Mesenchymal stem cell (in vitro differentiated cells and primary cell): ENCODE results near the gene NAALADL2.

ENCODE experiments used
- DNase-seq: peaks from one replicate; pipeline ENCODE4 v3.0.0-alpha.2; 2013
- H2AFZ ChIP-seq: one replicate; pipeline ENCODE4 v1.6.1; 2013; ENCODE audit warnings: low read depth, mild to moderate bottlenecking, control low read depth, inconsistent platforms, low read length, moderate library complexity
- H2AK5ac ChIP-seq: 2 replicates; pipeline ENCODE4 v1.6.1; 2013; ENCODE audit warnings: low read length, moderate library complexity, mild to moderate bottlenecking, inconsistent platforms; ENCODE audit not compliant: severe bottlenecking
- H2BK120ac ChIP-seq: one replicate; pipeline ENCODE4 v1.6.1; 2013; ENCODE audit warnings: low read depth, mild to moderate bottlenecking, inconsistent platforms, low read length, moderate library complexity
- H2BK12ac ChIP-seq, 2 experiments: one replicate each; pipeline ENCODE4 v1.6.1; 2013; ENCODE audit warnings: inconsistent platforms in 2 of 2, low read length in 2 of 2, mild to moderate bottlenecking in 2 of 2, moderate library complexity in 2 of 2, control low read depth in 1 of 2
- H2BK15ac ChIP-seq: one replicate; pipeline ENCODE4 v1.6.1; 2013; ENCODE audit warnings: mild to moderate bottlenecking, low read depth, inconsistent platforms; ENCODE audit not compliant: poor library complexity, severe bottlenecking
- H2BK5ac ChIP-seq: 2 replicates; pipeline ENCODE4 v1.6.1; 2013; ENCODE audit warnings: low read depth, mild to moderate bottlenecking, low read length, control low read depth, inconsistent platforms; ENCODE audit not compliant: poor library complexity, severe bottlenecking
- H3K14ac ChIP-seq, 2 experiments: one replicate each; pipeline ENCODE4 v1.6.1; 2013; ENCODE audit warnings: inconsistent platforms in 2 of 2, low read length in 2 of 2, control low read depth in 1 of 2, mild to moderate bottlenecking in 1 of 2, moderate library complexity in 1 of 2
- H3K18ac ChIP-seq, 2 experiments: one replicate each; pipeline ENCODE4 v1.6.1; 2013; ENCODE audit warnings: inconsistent platforms in 2 of 2, low read length in 2 of 2, control low read depth in 1 of 2, low read depth in 1 of 2, mild to moderate bottlenecking in 1 of 2
- H3K23ac ChIP-seq, 2 experiments: one replicate each; pipeline ENCODE4 v1.6.1; 2013; ENCODE audit warnings: inconsistent platforms in 2 of 2, low read length in 2 of 2, mild to moderate bottlenecking in 2 of 2, moderate library complexity in 2 of 2, control low read depth in 1 of 2
- H3K27ac ChIP-seq: 2 replicates; pipeline ENCODE4 v1.5.1; 2013; ENCODE audit warnings: mild to moderate bottlenecking, moderate library complexity, low read length, control low read depth, inconsistent platforms; ENCODE audit not compliant: poor library complexity, severe bottlenecking
- H3K27me3 ChIP-seq, 2 experiments: 2 replicates each; pipeline versions ENCODE4 v1.6.1 to v1.7.0; 2013; ENCODE audit warnings: low read length in 2 of 2, mild to moderate bottlenecking in 2 of 2, moderate library complexity in 2 of 2, control low read depth in 1 of 2, inconsistent platforms in 1 of 2; ENCODE audit not compliant: control insufficient read depth in 1 of 2, insufficient read depth in 1 of 2
- H3K36me3 ChIP-seq, 2 experiments: 2 replicates each; pipeline versions ENCODE4 v1.6.1 to v1.7.0; 2013; ENCODE audit warnings: low read length in 2 of 2, control low read depth in 1 of 2, inconsistent platforms in 1 of 2, low read depth in 1 of 2, mild to moderate bottlenecking in 1 of 2; ENCODE audit not compliant: insufficient read depth in 2 of 2, control insufficient read depth in 1 of 2
- H3K4ac ChIP-seq, 2 experiments: one replicate each; pipeline ENCODE4 v1.6.1; 2013; ENCODE audit warnings: inconsistent platforms in 2 of 2, low read length in 2 of 2, mild to moderate bottlenecking in 2 of 2, moderate library complexity in 2 of 2, control low read depth in 1 of 2, low read depth in 1 of 2
- H3K4me1 ChIP-seq: 2 replicates; pipeline ENCODE4 v1.6.1; 2013; ENCODE audit warnings: low read depth, low read length, control low read depth; ENCODE audit not compliant: control insufficient read depth, insufficient read depth
- H3K4me2 ChIP-seq: 2 replicates; pipeline ENCODE4 v1.6.1; 2013; ENCODE audit warnings: low read length, mild to moderate bottlenecking, inconsistent platforms; ENCODE audit not compliant: poor library complexity, severe bottlenecking
- H3K4me3 ChIP-seq, 2 experiments: 2 replicates each; pipeline versions ENCODE4 v1.5.1 to v1.7.0; 2013; ENCODE audit warnings: low read length in 2 of 2, mild to moderate bottlenecking in 2 of 2, control low read depth in 1 of 2, low read depth in 1 of 2; ENCODE audit not compliant: insufficient read depth in 1 of 2
- H3K79me1 ChIP-seq: replicated peaks from 2 replicates; pipeline ENCODE4 v1.6.1; 2013; ENCODE audit warnings: mild to moderate bottlenecking, control low read depth, low read length, inconsistent platforms; ENCODE audit not compliant: poor library complexity, severe bottlenecking
- H3K9ac ChIP-seq: 2 replicates; pipeline ENCODE4 v1.7.0; 2013; ENCODE audit warnings: mild to moderate bottlenecking, low read length, moderate library complexity
- H3K9me3 ChIP-seq: 2 replicates; pipeline ENCODE4 v1.7.0; 2013; ENCODE audit warnings: mild to moderate bottlenecking, low read length; ENCODE audit not compliant: control insufficient read depth
- H4K8ac ChIP-seq: one replicate; pipeline ENCODE4 v1.6.1; 2013; ENCODE audit warnings: inconsistent platforms, mild to moderate bottlenecking, low read length, moderate library complexity
- H4K91ac ChIP-seq: one replicate; pipeline ENCODE4 v1.6.1; 2013; ENCODE audit warnings: mild to moderate bottlenecking, low read length, inconsistent platforms
- WGBS: methylation state at CpG from one replicate; pipeline ENCODE4 v1.1.7; 2013; ENCODE audit warnings: mixed read lengths; 5-methylcytosine and 5-hydroxymethylcytosine counted together

NAALADL2 gene

GRCh38 chr3:175325440-175325839 lies 466.3 kb downstream of the NAALADL2 start:
- Histone ChIP-seq H2BK12ac (no peak overlapping the region), H3K79me1 (no peaks in the 10 kb centered on the region), H3K23ac (no peak overlapping the region), H3K4me2 (no peak overlapping the region), H3K27ac (no peak overlapping the region), H3K14ac (no peak overlapping the region), H3K18ac (no peak overlapping the region), H3K4me3 (no peak overlapping the region), H4K8ac (no peak overlapping the region), H3K4ac (no peak overlapping the region), H4K91ac (no peak overlapping the region), H3K4me1 (no peaks in the 10 kb centered on the region), H2AFZ (no peak overlapping the region), H2BK5ac (no peak overlapping the region), H3K9ac (no peak overlapping the region), H3K9me3 (no peaks in the 10 kb centered on the region), H2BK15ac (no peak overlapping the region), H2BK120ac (no peak overlapping the region), H3K27me3 (no peaks in the 10 kb centered on the region), H2AK5ac (no peak overlapping the region), H3K36me3 (no peaks in the 10 kb centered on the region)
- DNase-seq = no peak
- 100% methylated on average over 1 of the region's 1 CpG for WGBS

DNA sequence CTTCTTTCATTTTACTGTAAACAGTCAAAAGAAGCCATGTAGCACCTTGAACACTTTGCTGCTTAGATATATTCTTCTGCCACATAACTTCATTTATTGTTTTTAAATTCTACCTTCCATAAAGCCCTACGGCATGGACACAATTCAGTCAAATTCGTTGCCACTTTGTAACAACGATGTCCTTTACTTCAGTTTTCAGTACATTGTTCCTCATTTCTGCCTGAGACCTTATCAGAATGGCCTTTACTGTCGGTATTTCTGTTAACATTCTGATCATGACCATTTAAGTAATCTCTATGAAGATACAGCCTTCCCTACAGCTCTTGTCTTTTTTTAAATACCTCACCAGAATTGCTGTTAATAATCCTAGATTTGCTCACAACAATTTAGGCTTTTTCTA lies 466.9 kb downstream of the NAALADL2 start:
- Histone ChIP-seq H3K4ac (no peak overlapping the region), H4K91ac (no peak overlapping the region), H3K18ac (no peak overlapping the region), H3K4me2 (no peak overlapping the region), H3K23ac (no peak overlapping the region), H3K4me1 (no peaks in the 10 kb centered on the region), H3K27me3 (no peaks in the 10 kb centered on the region), H3K9me3 (no peaks in the 10 kb centered on the region), H3K27ac (no peak overlapping the region), H2AK5ac (no peak overlapping the region), H3K9ac (no peak overlapping the region), H2AFZ (no peak overlapping the region), H2BK15ac (no peak overlapping the region), H3K36me3 (no peaks in the 10 kb centered on the region), H2BK12ac (no peak overlapping the region), H2BK5ac (no peak overlapping the region), H3K79me1 (no peaks in the 10 kb centered on the region), H2BK120ac (no peak overlapping the region), H4K8ac (no peak overlapping the region), H3K4me3 (no peak overlapping the region), H3K14ac (no peak overlapping the region)
- DNase-seq = no peak
- WGBS = 89% methylated on average over 4 of the region's 4 CpGs

- no peak overlapping the region for H4K8ac ChIP-seq
- H3K9me3 ChIP-seq = no peaks in the 10 kb centered on the region
- H3K23ac ChIP-seq = no peak overlapping the region
- H2AK5ac ChIP-seq = no peak overlapping the region
- 86% methylated on average over 1 of the region's 2 CpGs for WGBS
- H3K79me1 ChIP-seq = no peaks in the 10 kb centered on the region
- H3K27me3 ChIP-seq = no peaks in the 10 kb centered on the region
- no peak overlapping the region for H3K14ac ChIP-seq
- no peak overlapping the region for H2BK15ac ChIP-seq
- H3K4ac ChIP-seq = no peak overlapping the region
- no peak overlapping the region for H2BK5ac ChIP-seq
- no peak overlapping the region for H3K18ac ChIP-seq
- no peak overlapping the region for H3K4me2 ChIP-seq
- DNase-seq = no peak
- no peaks in the 10 kb centered on the region for H3K36me3 ChIP-seq
- no peak overlapping the region for H4K91ac ChIP-seq
- no peak overlapping the region for H2AFZ ChIP-seq
- H3K27ac ChIP-seq = no peak overlapping the region
- no peak overlapping the region for H2BK12ac ChIP-seq
- no peaks in the 10 kb centered on the region for H3K4me1 ChIP-seq
- no peak overlapping the region for H3K9ac ChIP-seq
- H3K4me3 ChIP-seq = no peak overlapping the region
- no peak overlapping the region for H2BK120ac ChIP-seq
These were observed 470.2 kb downstream of the NAALADL2 start for GRCh38 chr3:175329373-175329772.

DNA sequence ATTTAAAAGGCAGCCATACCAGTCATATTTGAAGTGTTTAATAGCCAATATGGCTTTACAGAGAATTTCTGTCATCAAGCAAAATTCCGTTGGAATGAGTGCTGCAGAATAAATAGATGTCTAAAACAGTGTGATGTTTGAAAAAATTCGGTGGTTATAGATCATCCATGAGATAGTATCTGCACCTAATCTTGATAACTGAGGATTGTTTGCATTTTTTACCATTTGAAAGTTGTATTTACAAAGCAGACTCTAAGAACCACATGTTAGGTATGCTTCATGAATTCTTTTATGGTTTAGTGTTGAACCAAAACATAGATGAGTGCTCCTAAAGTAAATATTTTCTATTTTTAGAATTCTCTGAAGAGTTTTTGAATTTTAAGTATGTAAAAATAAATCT lies 476.1 kb downstream of the NAALADL2 start:
- no peak overlapping the region for H3K18ac ChIP-seq
- H3K9me3 ChIP-seq = no peaks in the 10 kb centered on the region
- H4K8ac ChIP-seq = no peak overlapping the region
- H2AFZ ChIP-seq = no peak overlapping the region
- peak; percentile 14 for DNase-seq
- no peak overlapping the region for H3K4me3 ChIP-seq
- H3K36me3 ChIP-seq = no peaks in the 10 kb centered on the region
- peaks cover 3% of the 10 kb centered on the region for H3K4me1 ChIP-seq
- H4K91ac ChIP-seq = no peak overlapping the region
- H3K4ac ChIP-seq = no peak overlapping the region
- H2AK5ac ChIP-seq = no peak overlapping the region
- no peak overlapping the region for H2BK15ac ChIP-seq
- WGBS = 57% methylated on average over 2 of the region's 2 CpGs
- no peak overlapping the region for H2BK120ac ChIP-seq
- H3K79me1 ChIP-seq = no peaks in the 10 kb centered on the region
- H3K14ac ChIP-seq = no peak overlapping the region
- H3K23ac ChIP-seq = no peak overlapping the region
- no peaks in the 10 kb centered on the region for H3K27me3 ChIP-seq
- no peak overlapping the region for H3K4me2 ChIP-seq
- H3K9ac ChIP-seq = no peak overlapping the region
- H2BK5ac ChIP-seq = no peak overlapping the region
- no peak overlapping the region for H3K27ac ChIP-seq
- no peak overlapping the region for H2BK12ac ChIP-seq
